Lower leg skin (tissue), 3 donors: ENCODE measurements around the gene FRMD6.

Experiments used
- POLR2A ChIP-seq, 2 donors: fragments of 450-650 bp; IDR thresholded peaks; one replicate each; pipeline ENCODE4 v1.6.1; 2016 to 2017; ENCODE audit warnings: antibody characterized with exemption in 2 of 2, mild to moderate bottlenecking in 1 of 2, moderate library complexity in 1 of 2
- TF ChIP-seq, protein P1 (sequence below), 3 donors: fragments of 450-650 bp; IDR thresholded peaks; one replicate each; pipeline ENCODE4 v1.5.1; 2016; ENCODE audit warnings: antibody characterized with exemption in 3 of 3, mild to moderate bottlenecking in 3 of 3, moderate library complexity in 2 of 3

DNA sequence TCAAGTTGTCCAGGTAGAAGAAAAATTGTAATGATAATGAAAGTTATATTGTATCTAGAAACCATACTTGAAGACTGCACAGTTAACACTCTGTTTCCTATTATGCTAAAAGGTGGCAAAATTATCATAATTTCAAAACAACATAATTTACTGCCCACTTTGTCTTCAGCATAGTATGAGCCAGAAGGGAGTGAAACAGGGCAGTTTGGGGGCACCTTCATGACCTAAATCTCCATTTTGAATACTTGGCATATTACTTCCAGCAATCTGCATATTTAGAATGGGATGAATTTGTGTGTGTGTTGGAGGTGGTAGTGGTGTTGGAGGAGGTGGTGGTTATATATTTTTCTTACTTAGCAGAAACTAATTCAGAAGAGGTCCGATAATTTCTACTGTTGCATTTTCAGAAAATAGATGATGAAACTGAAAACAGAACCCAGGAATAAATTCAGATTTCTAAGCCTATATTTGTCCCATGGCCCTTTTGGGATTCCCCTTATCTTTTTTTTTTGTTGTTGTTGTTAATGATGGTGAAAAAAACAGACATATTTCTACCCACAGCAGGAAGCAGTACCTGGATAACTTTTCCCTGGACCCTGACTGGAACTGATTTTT is 26.6 kb upstream of the FRMD6 start:
- no peak for TF ChIP-seq POLR2A (IDR thresholded peaks at IDR 0.05)
- TF ChIP-seq, protein P1, sequence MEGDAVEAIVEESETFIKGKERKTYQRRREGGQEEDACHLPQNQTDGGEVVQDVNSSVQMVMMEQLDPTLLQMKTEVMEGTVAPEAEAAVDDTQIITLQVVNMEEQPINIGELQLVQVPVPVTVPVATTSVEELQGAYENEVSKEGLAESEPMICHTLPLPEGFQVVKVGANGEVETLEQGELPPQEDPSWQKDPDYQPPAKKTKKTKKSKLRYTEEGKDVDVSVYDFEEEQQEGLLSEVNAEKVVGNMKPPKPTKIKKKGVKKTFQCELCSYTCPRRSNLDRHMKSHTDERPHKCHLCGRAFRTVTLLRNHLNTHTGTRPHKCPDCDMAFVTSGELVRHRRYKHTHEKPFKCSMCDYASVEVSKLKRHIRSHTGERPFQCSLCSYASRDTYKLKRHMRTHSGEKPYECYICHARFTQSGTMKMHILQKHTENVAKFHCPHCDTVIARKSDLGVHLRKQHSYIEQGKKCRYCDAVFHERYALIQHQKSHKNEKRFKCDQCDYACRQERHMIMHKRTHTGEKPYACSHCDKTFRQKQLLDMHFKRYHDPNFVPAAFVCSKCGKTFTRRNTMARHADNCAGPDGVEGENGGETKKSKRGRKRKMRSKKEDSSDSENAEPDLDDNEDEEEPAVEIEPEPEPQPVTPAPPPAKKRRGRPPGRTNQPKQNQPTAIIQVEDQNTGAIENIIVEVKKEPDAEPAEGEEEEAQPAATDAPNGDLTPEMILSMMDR (IDR thresholded peaks at IDR 0.05), result no peak
